Measurements from ENCODE around the gene DAPK3.

DNA sequence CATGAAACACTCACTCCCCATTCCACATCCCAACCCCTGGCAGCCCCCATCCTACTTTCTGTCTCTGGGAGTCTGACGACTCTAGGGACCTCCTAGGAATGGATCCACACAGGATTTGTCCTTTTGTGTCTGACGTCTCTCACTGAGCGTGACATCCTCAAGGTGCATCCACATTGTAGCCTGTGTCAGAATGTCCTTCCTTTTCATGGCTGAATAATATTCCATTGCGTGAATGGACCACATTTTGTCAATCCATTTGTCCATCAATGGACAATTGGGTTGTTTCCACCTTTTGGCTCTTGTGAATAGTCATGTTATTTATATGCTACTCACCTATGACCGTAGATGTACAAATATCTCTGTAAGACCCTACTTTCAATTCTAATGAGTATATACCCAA lies 54.9 kb downstream of the DAPK3 start:
- no peak for TF ChIP-seq EZH2phosphoT487 (IDR thresholded peaks at IDR 0.05; ENCODE audit: insufficient read depth, low read depth)
- no peak for TF ChIP-seq EZH2 (IDR thresholded peaks at IDR 0.05; ENCODE audit: insufficient read depth, poor library complexity, severe bottlenecking)
